Measurements from ENCODE around the gene OR5AU1. TPM values are rescaled to one million over a fixed set of nuclear protein-coding genes. Genes with fewer than 3 reads are reported as not detected.

The OR5AU1 gene
- polyA plus RNA-seq, 3 donors = not detected

- H3K27me3 ChIP-seq (ENCODE audit: control insufficient read depth in 2 of 2, insufficient read depth in 2 of 2, low read length in 2 of 2) = no peaks in the 10 kb centered on the region
- Mint-ChIP-seq H3K27me3 (ENCODE audit: low read depth in 3 of 3) (peaks cover 0 to 2% (median under 1%) of the 10 kb centered on the region in 3 donors), H3K27ac (peak overlapping the region; percentile 97 to 99 (median 98)), H3K36me3 (no peaks in the 10 kb centered on the region), H3K9me3 (no peaks in the 10 kb centered on the region), H3K4me1 (peaks cover 54% of the 10 kb centered on the region), H3K4me3 (peak overlapping the region; percentile 61 to 68)
- 13% methylated on average over 8 of the region's 11 CpGs for WGBS (ENCODE audit: insufficient coverage)
- H3K9ac ChIP-seq (ENCODE audit: insufficient read depth, low read length, poor library complexity, severe bottlenecking) = peak overlapping the region; percentile 17
- DNase-seq = peak; percentile 72 to 78 (median 75)
- no peaks in the 10 kb centered on the region for H3K9me3 ChIP-seq (replicated peaks in 1 of 2; ENCODE audit: control insufficient read depth in 1 of 2, insufficient read depth in 1 of 2, low read length in 2 of 2)
- peak overlapping the region in 1 of 3 experiments; percentile 84 for H3K4me3 ChIP-seq (replicated peaks in 1 of 3; ENCODE audit: low read depth in 2 of 3, low read length in 3 of 3)
- TF ChIP-seq, protein P1, sequence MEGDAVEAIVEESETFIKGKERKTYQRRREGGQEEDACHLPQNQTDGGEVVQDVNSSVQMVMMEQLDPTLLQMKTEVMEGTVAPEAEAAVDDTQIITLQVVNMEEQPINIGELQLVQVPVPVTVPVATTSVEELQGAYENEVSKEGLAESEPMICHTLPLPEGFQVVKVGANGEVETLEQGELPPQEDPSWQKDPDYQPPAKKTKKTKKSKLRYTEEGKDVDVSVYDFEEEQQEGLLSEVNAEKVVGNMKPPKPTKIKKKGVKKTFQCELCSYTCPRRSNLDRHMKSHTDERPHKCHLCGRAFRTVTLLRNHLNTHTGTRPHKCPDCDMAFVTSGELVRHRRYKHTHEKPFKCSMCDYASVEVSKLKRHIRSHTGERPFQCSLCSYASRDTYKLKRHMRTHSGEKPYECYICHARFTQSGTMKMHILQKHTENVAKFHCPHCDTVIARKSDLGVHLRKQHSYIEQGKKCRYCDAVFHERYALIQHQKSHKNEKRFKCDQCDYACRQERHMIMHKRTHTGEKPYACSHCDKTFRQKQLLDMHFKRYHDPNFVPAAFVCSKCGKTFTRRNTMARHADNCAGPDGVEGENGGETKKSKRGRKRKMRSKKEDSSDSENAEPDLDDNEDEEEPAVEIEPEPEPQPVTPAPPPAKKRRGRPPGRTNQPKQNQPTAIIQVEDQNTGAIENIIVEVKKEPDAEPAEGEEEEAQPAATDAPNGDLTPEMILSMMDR (IDR thresholded peaks at IDR 0.05) = peak; percentile 86
- intact Hi-C loops (cut with micrococcal nuclease) = loop anchor here (2.0 to 10.0 kb wide), 5 partner anchors 14 to 642 kb away; partner anchors contain the start of genes ANG (in 1 of the 2), PIP4P1 (in 1 of the 2), PNP (in 1 of the 2) and RNASE4 (in 1 of the 2)
- H4K20me1 ChIP-seq (ENCODE audit: insufficient read depth, low read length) = no peaks in the 10 kb centered on the region
- H3K79me2 ChIP-seq (ENCODE audit: insufficient read depth, low read length) = no peaks in the 10 kb centered on the region
- H2AFZ ChIP-seq (ENCODE audit: insufficient read depth, low read depth, low read length, poor library complexity, severe bottlenecking) = peak overlapping the region; percentile 65
- H3K4me2 ChIP-seq (replicated peaks; ENCODE audit: extremely low read depth, low read length, poor library complexity, severe bottlenecking) = peak overlapping the region; percentile 71
- H3K4me1 ChIP-seq (ENCODE audit: control insufficient read depth in 1 of 2, insufficient read depth in 2 of 2, low read length in 2 of 2) = peaks cover 48 to 52% of the 10 kb centered on the region in 2 donors
- H3K27ac ChIP-seq (ENCODE audit: low read depth in 1 of 2, low read length in 2 of 2) = peak overlapping the region; percentile 74 to 98
- no peaks in the 10 kb centered on the region for H3K36me3 ChIP-seq (replicated peaks in 1 of 2; ENCODE audit: control insufficient read depth in 1 of 2, insufficient read depth in 2 of 2, low read length in 2 of 2)
These were observed 49.2 kb downstream of the OR5AU1 start for GRCh38 chr14:21106498-21107282.

DNA sequence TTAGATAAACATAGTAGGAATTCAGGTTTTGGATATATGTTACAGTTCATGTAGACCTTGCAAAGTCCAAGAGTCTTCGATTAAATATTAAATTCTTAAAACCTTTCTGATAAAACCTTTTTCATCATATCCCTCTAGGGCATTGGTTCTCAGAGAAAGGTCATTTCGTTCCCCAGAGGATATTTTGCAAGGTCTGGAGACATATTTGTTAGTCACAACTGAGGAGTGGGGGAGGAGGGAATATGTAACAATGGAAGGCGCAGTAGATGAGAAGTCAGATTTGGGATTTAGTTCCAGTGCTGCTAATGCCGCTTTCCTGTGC lies 49.7 kb downstream of the OR5AU1 start:
- peaks cover 49% of the 10 kb centered on the region for H3K4me1 Mint-ChIP-seq
- peaks cover 42 to 47% of the 10 kb centered on the region in 2 donors for H3K4me1 ChIP-seq (ENCODE audit: control insufficient read depth in 1 of 2, insufficient read depth in 2 of 2, low read length in 2 of 2)
- peaks cover 0 to 3% (median 3%) of the 10 kb centered on the region in 3 donors for H3K27me3 Mint-ChIP-seq (ENCODE audit: low read depth in 3 of 3)
- H3K36me3 Mint-ChIP-seq = no peaks in the 10 kb centered on the region
- no CpG with 5 or more reads among the region's 4 CpGs for WGBS (ENCODE audit: insufficient coverage)
- H3K9me3 Mint-ChIP-seq = no peaks in the 10 kb centered on the region
- no peaks in the 10 kb centered on the region for H3K79me2 ChIP-seq (ENCODE audit: insufficient read depth, low read length)
- no peaks in the 10 kb centered on the region for H3K27me3 ChIP-seq (ENCODE audit: control insufficient read depth in 2 of 2, insufficient read depth in 2 of 2, low read length in 2 of 2)
- peak overlapping the region; percentile 17 for H3K9ac ChIP-seq (ENCODE audit: insufficient read depth, low read length, poor library complexity, severe bottlenecking)
- intact Hi-C loops (cut with micrococcal nuclease) = loop anchor here (2.0 to 10.0 kb wide), 5 partner anchors 13 to 641 kb away; partner anchors contain the start of genes ANG (in 1 of the 2), PIP4P1 (in 1 of the 2), PNP (in 1 of the 2) and RNASE4 (in 1 of the 2)
- H3K4me3 ChIP-seq (replicated peaks in 1 of 3; ENCODE audit: low read depth in 2 of 3, low read length in 3 of 3) = peak overlapping the region in 1 of 3 experiments; percentile 84
- peak overlapping the region; percentile 71 for H3K4me2 ChIP-seq (replicated peaks; ENCODE audit: extremely low read depth, low read length, poor library complexity, severe bottlenecking)
- peak; percentile 67 to 82 (median 80) for DNase-seq
- no peaks in the 10 kb centered on the region for H3K36me3 ChIP-seq (replicated peaks in 1 of 2; ENCODE audit: control insufficient read depth in 1 of 2, insufficient read depth in 2 of 2, low read length in 2 of 2)
- H3K27ac Mint-ChIP-seq = peak overlapping the region; percentile 97 to 99 (median 98)
- TF ChIP-seq, protein P1 (IDR thresholded peaks at IDR 0.05) = no peak
- peak overlapping the region; percentile 74 to 98 for H3K27ac ChIP-seq (ENCODE audit: low read depth in 1 of 2, low read length in 2 of 2)
- H4K20me1 ChIP-seq (ENCODE audit: insufficient read depth, low read length) = no peaks in the 10 kb centered on the region
- H3K9me3 ChIP-seq (replicated peaks in 1 of 2; ENCODE audit: control insufficient read depth in 1 of 2, insufficient read depth in 1 of 2, low read length in 2 of 2) = no peaks in the 10 kb centered on the region
- peak overlapping the region; percentile 61 to 68 for H3K4me3 Mint-ChIP-seq
- peak overlapping the region; percentile 65 for H2AFZ ChIP-seq (ENCODE audit: insufficient read depth, low read depth, low read length, poor library complexity, severe bottlenecking)

Measured in CD14-positive monocyte (primary cell).